ENCODE measurements around the gene SC5D.

SC5D gene

GRCh38 chr11:121337740-121338272, 45.2 kb downstream of the SC5D start:
- TF ChIP-seq POLR2AphosphoS5 (IDR thresholded peaks at IDR 0.05; ENCODE audit: low read depth) (no peak), SPI1 (IDR thresholded peaks at IDR 0.05; ENCODE audit: borderline replicate concordance, low read depth) (no peak), GABPA (IDR thresholded peaks at IDR 0.05; ENCODE audit: low read depth) (no peak), CTCF (IDR thresholded peaks at IDR 0.05; ENCODE audit: insufficient read depth, low read length) (no peak)
- TF ChIP-seq, protein P1, sequence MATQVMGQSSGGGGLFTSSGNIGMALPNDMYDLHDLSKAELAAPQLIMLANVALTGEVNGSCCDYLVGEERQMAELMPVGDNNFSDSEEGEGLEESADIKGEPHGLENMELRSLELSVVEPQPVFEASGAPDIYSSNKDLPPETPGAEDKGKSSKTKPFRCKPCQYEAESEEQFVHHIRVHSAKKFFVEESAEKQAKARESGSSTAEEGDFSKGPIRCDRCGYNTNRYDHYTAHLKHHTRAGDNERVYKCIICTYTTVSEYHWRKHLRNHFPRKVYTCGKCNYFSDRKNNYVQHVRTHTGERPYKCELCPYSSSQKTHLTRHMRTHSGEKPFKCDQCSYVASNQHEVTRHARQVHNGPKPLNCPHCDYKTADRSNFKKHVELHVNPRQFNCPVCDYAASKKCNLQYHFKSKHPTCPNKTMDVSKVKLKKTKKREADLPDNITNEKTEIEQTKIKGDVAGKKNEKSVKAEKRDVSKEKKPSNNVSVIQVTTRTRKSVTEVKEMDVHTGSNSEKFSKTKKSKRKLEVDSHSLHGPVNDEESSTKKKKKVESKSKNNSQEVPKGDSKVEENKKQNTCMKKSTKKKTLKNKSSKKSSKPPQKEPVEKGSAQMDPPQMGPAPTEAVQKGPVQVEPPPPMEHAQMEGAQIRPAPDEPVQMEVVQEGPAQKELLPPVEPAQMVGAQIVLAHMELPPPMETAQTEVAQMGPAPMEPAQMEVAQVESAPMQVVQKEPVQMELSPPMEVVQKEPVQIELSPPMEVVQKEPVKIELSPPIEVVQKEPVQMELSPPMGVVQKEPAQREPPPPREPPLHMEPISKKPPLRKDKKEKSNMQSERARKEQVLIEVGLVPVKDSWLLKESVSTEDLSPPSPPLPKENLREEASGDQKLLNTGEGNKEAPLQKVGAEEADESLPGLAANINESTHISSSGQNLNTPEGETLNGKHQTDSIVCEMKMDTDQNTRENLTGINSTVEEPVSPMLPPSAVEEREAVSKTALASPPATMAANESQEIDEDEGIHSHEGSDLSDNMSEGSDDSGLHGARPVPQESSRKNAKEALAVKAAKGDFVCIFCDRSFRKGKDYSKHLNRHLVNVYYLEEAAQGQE (IDR thresholded peaks at IDR 0.05; ENCODE audit: insufficient replicate concordance, low read depth): no peak
- no peak overlapping the region for H3K27ac ChIP-seq (replicated peaks)

DNA sequence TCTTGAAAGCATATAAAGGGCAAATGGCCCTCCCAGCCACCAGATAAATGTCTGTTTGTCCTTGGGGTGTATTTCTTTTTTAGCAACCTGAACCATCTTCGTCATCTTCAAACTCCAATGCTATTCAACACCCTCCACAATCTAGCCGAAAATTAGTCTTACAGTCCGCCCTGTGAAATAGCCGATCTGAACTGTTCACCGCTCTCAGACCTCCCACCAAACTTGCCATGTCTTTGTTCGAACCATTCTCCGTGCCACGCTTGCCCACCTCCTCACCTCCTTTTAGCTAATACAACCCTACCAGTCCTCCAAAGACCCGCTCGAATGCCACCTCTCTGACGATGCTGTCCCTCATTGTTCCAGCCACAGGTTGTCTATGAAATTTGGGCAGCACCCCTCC, 46.0 kb downstream of the SC5D start:
- Histone ChIP-seq H3K4me3 (replicated peaks; ENCODE audit: insufficient read depth, low read length) (no peak overlapping the region), H3K27ac (replicated peaks) (no peak overlapping the region), H3K27me3 (ENCODE audit: insufficient read depth, poor library complexity, severe bottlenecking) (no peaks in the 10 kb centered on the region)
- TF ChIP-seq SPI1 (IDR thresholded peaks at IDR 0.05; ENCODE audit: borderline replicate concordance, low read depth): no peak
- TF ChIP-seq, protein P1 (IDR thresholded peaks at IDR 0.05; ENCODE audit: insufficient replicate concordance, low read depth): no peak
- TF ChIP-seq GABPA (IDR thresholded peaks at IDR 0.05; ENCODE audit: low read depth): no peak
- TF ChIP-seq CTCF (IDR thresholded peaks at IDR 0.05; ENCODE audit: insufficient read depth, low read length): no peak
- no peak for TF ChIP-seq POLR2AphosphoS5 (IDR thresholded peaks at IDR 0.05; ENCODE audit: low read depth)
- no peak for DNase-seq (ENCODE audit: low read depth in 1 of 2, low spot score in 1 of 2)

More at GRCh38 chr11:121337740-121338272, 45.2 kb downstream of the SC5D start:
- no peak for DNase-seq (ENCODE audit: low read depth in 1 of 2, low spot score in 1 of 2)
- no peak overlapping the region for H3K4me3 ChIP-seq (replicated peaks; ENCODE audit: insufficient read depth, low read length)
- no peaks in the 10 kb centered on the region for H3K27me3 ChIP-seq (ENCODE audit: insufficient read depth, poor library complexity, severe bottlenecking)

GRCh38 chr11:121340032-121340580, 47.5 kb downstream of the SC5D start:
- TF ChIP-seq, protein P1 (IDR thresholded peaks at IDR 0.05; ENCODE audit: insufficient replicate concordance, low read depth): no peak
- TF ChIP-seq SPI1 (IDR thresholded peaks at IDR 0.05; ENCODE audit: borderline replicate concordance, low read depth) (peak; percentile 38; the same call in 1 of the 2 replicates), CTCF (IDR thresholded peaks at IDR 0.05; ENCODE audit: insufficient read depth, low read length) (no peak)
- DNase-seq (ENCODE audit: low read depth in 1 of 2, low spot score in 1 of 2): no peak
- Histone ChIP-seq H3K4me3 (replicated peaks; ENCODE audit: insufficient read depth, low read length) (no peak overlapping the region), H3K27ac (replicated peaks) (no peak overlapping the region), H3K27me3 (ENCODE audit: insufficient read depth, poor library complexity, severe bottlenecking) (no peaks in the 10 kb centered on the region)

Measured in HL-60 (cell line).